WTC11 (cell line): Measurements from ENCODE around the gene C10orf88. TPM values are rescaled to one million over a fixed set of nuclear protein-coding genes. Genes with fewer than 3 reads are reported as not detected.

Source experiments
- ATAC-seq: fragments of 200-7000 bp; cut with Tn5 transposase; 2 replicates; pipeline ENCODE4 v1.10.0; 2021; ENCODE audit warnings: mild to moderate bottlenecking, moderate library complexity
- CTCF ChIA-PET: fragments of 300-600 bp; sonication (Branson Sonifier 250); formaldehyde crosslinking; loops from one replicate; lab custom pipeline; 2021; ENCODE audit warnings: antibody characterized with exemption; lab: Charles Lee
- POLR2A ChIA-PET: fragments of 350-600 bp; sonication (Branson Sonifier 250); formaldehyde crosslinking; loops from one replicate; lab custom pipeline; 2021; ENCODE audit warnings: antibody characterized with exemption; lab: Charles Lee
- DNase-seq: peaks from one replicate; pipeline ENCODE4 v3.0.0; 2021; ENCODE audit warnings: low spot score
- H3K27ac Mint-ChIP-seq: 2 replicates; pipeline ENCODE4 v1.8.0; 2021; ENCODE audit warnings: mixed read lengths
- H3K27me3 Mint-ChIP-seq: 2 replicates; pipeline ENCODE4 v1.8.0; 2021; ENCODE audit warnings: low read depth, mild to moderate bottlenecking, moderate library complexity, mixed read lengths
- H3K36me3 Mint-ChIP-seq: 2 replicates; pipeline ENCODE4 v1.8.0; 2021; ENCODE audit warnings: mixed read lengths
- H3K4me1 Mint-ChIP-seq: 2 replicates; pipeline ENCODE4 v1.8.0; 2022; ENCODE audit warnings: mixed read lengths
- H3K4me3 Mint-ChIP-seq: 2 replicates; pipeline ENCODE4 v1.8.0; 2021; ENCODE audit warnings: mild to moderate bottlenecking, moderate library complexity, mixed read lengths
- H3K9me3 Mint-ChIP-seq: 2 replicates; pipeline ENCODE4 v1.8.0; 2021; ENCODE audit warnings: mixed read lengths
- AFF4 ChIP-seq: sonication (generic); formaldehyde crosslinking; IDR thresholded peaks from 2 replicates; pipeline ENCODE4 v1.8.1; 2023; ENCODE audit warnings: mild to moderate bottlenecking, missing genetic modification reagents, borderline replicate concordance
- ATF6 ChIP-seq: sonication (generic); formaldehyde crosslinking; IDR thresholded peaks from 2 replicates; pipeline ENCODE4 v1.8.1; 2023; ENCODE audit warnings: mild to moderate bottlenecking, missing genetic modification reagents
- CREB1 ChIP-seq: sonication (generic); formaldehyde crosslinking; IDR thresholded peaks from 2 replicates; pipeline ENCODE4 v1.8.0; 2023; ENCODE audit warnings: mild to moderate bottlenecking, missing genetic modification reagents
- E2F4 ChIP-seq: sonication (generic); formaldehyde crosslinking; IDR thresholded peaks from 2 replicates; pipeline ENCODE4 v1.8.1; 2022; ENCODE audit warnings: low read depth, mild to moderate bottlenecking, moderate library complexity, missing genetic modification reagents, borderline replicate concordance
- E2F5 ChIP-seq: sonication (generic); formaldehyde crosslinking; IDR thresholded peaks from 2 replicates; pipeline ENCODE4 v1.8.1; 2022; ENCODE audit warnings: mild to moderate bottlenecking, moderate library complexity, missing genetic modification reagents
- ELF4 ChIP-seq: sonication (generic); formaldehyde crosslinking; IDR thresholded peaks from 2 replicates; pipeline ENCODE4 v1.8.1; 2022; ENCODE audit warnings: low read depth, mild to moderate bottlenecking, moderate library complexity, missing genetic modification reagents
- GTF2I ChIP-seq: fragments of 250-450 bp; sonication (Bioruptor Pico); conservative IDR thresholded peaks from 2 replicates; pipeline ENCODE4 v1.4.0; 2021; ENCODE audit warnings: mild to moderate bottlenecking
- HMGA2 ChIP-seq: fragments of 250-450 bp; sonication (Bioruptor Pico); IDR thresholded peaks from 2 replicates; pipeline ENCODE4 v1.4.0; 2021; ENCODE audit warnings: mild to moderate bottlenecking, moderate library complexity
- NFATC4 ChIP-seq: fragments of 250-450 bp; sonication (Bioruptor Pico); IDR thresholded peaks from 2 replicates; pipeline ENCODE4 v1.9.0; 2021; ENCODE audit warnings: mild to moderate bottlenecking
- NR1H2 ChIP-seq: sonication (generic); formaldehyde crosslinking; IDR thresholded peaks from 2 replicates; pipeline ENCODE4 v1.9.0; 2021; ENCODE audit warnings: mild to moderate bottlenecking, moderate library complexity, missing genetic modification reagents
- NR2C2 ChIP-seq: sonication (generic); formaldehyde crosslinking; IDR thresholded peaks from 2 replicates; pipeline ENCODE4 v1.8.0; 2022; ENCODE audit warnings: mild to moderate bottlenecking, missing genetic modification reagents
- PRDM15 ChIP-seq: sonication (generic); formaldehyde crosslinking; IDR thresholded peaks from 2 replicates; pipeline ENCODE4 v1.8.0; 2022; ENCODE audit warnings: missing genetic modification reagents
- PRRX2 ChIP-seq: fragments of 250-450 bp; sonication (Bioruptor Pico); IDR thresholded peaks from 2 replicates; pipeline ENCODE4 v1.8.0; 2021; ENCODE audit warnings: mild to moderate bottlenecking
- RELA ChIP-seq: sonication (generic); formaldehyde crosslinking; IDR thresholded peaks from 2 replicates; pipeline ENCODE4 v1.8.1; 2022; ENCODE audit warnings: missing genetic modification reagents, mild to moderate bottlenecking, borderline replicate concordance
- TCF7 ChIP-seq: sonication (generic); formaldehyde crosslinking; IDR thresholded peaks from 2 replicates; pipeline ENCODE4 v1.8.0; 2022; ENCODE audit warnings: mild to moderate bottlenecking, low read depth, missing genetic modification reagents, moderate library complexity
- ZNF138 ChIP-seq: sonication (generic); formaldehyde crosslinking; conservative IDR thresholded peaks from 2 replicates; pipeline ENCODE4 v1.8.1; 2022; ENCODE audit warnings: mild to moderate bottlenecking, moderate library complexity, missing genetic modification reagents
- ZNF219 ChIP-seq: sonication (generic); formaldehyde crosslinking; IDR thresholded peaks from 2 replicates; pipeline ENCODE4 v1.8.0; 2023; ENCODE audit warnings: missing genetic modification reagents, mild to moderate bottlenecking, borderline replicate concordance
- ZNF232 ChIP-seq: sonication (generic); formaldehyde crosslinking; IDR thresholded peaks from 2 replicates; pipeline ENCODE4 v1.8.0; 2022; ENCODE audit warnings: mild to moderate bottlenecking, missing genetic modification reagents
- total RNA-seq: library from RNA; stranded (reverse); gene quantifications from 3 replicates; pipeline ENCODE4 v1.2.3, GENCODE V29; 2021

Gene C10orf88
- total RNA-seq, 1 experiment from 2014 or later, result 6.5 TPM

- TF ChIP-seq NFATC4 (CRISPR knock-in tag), result no peak
- TF ChIP-seq TCF7 (CRISPR knock-in tag), result no peak
- no peak for TF ChIP-seq ATF6 (CRISPR knock-in tag)
- TF ChIP-seq ELF4 (CRISPR knock-in tag), result no peak
- no peak for TF ChIP-seq NR2C2 (CRISPR knock-in tag)
- TF ChIP-seq PRRX2 (CRISPR knock-in tag), result no peak
- no peak for TF ChIP-seq GTF2I (CRISPR knock-in tag)
- TF ChIP-seq E2F5 (CRISPR knock-in tag), result no peak
- no peak for TF ChIP-seq PRDM15 (CRISPR knock-in tag)
- no peak for TF ChIP-seq RELA
- no peak for TF ChIP-seq HMGA2
- TF ChIP-seq CREB1, result no peak
- TF ChIP-seq ZNF219 (CRISPR knock-in tag), result no peak
- no peak for TF ChIP-seq NR1H2 (CRISPR knock-in tag)
- no peak for TF ChIP-seq ZNF232 (CRISPR knock-in tag)
- no peak for TF ChIP-seq E2F4
- TF ChIP-seq ZNF138, result no peak
- no peak for TF ChIP-seq AFF4
- TF ChIP-seq, all 79 proteins: peak for 0
- Mint-ChIP-seq H3K27me3 (no peaks in the 10 kb centered on the region), H3K36me3 (no peaks in the 10 kb centered on the region), H3K27ac (no peak overlapping the region), H3K4me1 (no peaks in the 10 kb centered on the region), H3K4me3 (no peak overlapping the region), H3K9me3 (no peaks in the 10 kb centered on the region)
- CTCF ChIA-PET, result no interaction called here
- ATAC-seq (no peak), DNase-seq (no peak)
- POLR2A ChIA-PET, result no interaction called here
Observed at GRCh38 chr10:122988501-122988900, 34.5 kb upstream of the C10orf88 start.
